Nephron progenitor cell (in vitro differentiated cells): Measurements from ENCODE around the gene RPA3.

ENCODE experiments used
- DNase-seq: peaks from one replicate; pipeline ENCODE4 v3.0.0; 2021
- H3K27ac Mint-ChIP-seq: 2 replicates; pipeline ENCODE4 v1.8.0; 2021; ENCODE audit warnings: mild to moderate bottlenecking, moderate library complexity, mixed read lengths
- H3K27me3 Mint-ChIP-seq: 2 replicates; pipeline ENCODE4 v1.8.0; 2021; ENCODE audit warnings: mild to moderate bottlenecking, low read depth, mixed read lengths; ENCODE audit not compliant: poor library complexity
- H3K36me3 Mint-ChIP-seq: 2 replicates; pipeline ENCODE4 v1.8.0; 2021; ENCODE audit warnings: low read depth, mixed read lengths
- H3K4me1 Mint-ChIP-seq: 2 replicates; pipeline ENCODE4 v1.8.0; 2021; ENCODE audit warnings: mixed read lengths
- H3K4me3 Mint-ChIP-seq: 2 replicates; pipeline ENCODE4 v1.8.0; 2021; ENCODE audit warnings: mild to moderate bottlenecking, moderate library complexity, mixed read lengths
- H3K9me3 Mint-ChIP-seq: 2 replicates; pipeline ENCODE4 v1.8.0; 2021; ENCODE audit warnings: mild to moderate bottlenecking, moderate library complexity, mixed read lengths
- TF ChIP-seq, protein P1 (sequence below): fragments of 200-600 bp; sonication (generic); IDR thresholded peaks from 2 replicates; pipeline ENCODE4 v1.5.0; 2021; ENCODE audit warnings: antibody characterized with exemption

RPA3 gene

DNA sequence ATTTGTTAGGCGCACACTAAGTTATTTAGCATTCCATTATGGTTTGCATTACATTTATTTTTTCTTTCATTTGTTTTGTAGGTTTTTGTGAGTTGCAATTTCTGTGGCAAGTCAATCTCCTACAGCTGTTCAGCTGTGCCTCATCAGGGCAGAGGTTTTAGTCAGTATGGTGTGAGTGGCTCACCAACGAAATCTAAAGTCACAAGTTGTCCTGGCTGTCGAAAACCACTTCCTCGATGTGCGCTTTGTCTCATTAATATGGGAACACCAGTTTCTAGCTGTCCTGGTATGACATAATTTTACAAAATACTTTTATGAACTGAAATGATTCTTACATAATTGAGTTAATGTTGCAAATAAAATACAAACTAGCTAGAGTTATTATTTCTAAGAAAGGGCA, 122.2 kb downstream of the RPA3 start:
- Mint-ChIP-seq H3K27ac (no peak overlapping the region), H3K36me3 (peaks cover 87% of the 10 kb centered on the region), H3K4me1 (no peaks in the 10 kb centered on the region), H3K9me3 (peaks cover 34% of the 10 kb centered on the region), H3K4me3 (no peak overlapping the region), H3K27me3 (no peaks in the 10 kb centered on the region)
- TF ChIP-seq, protein P1, sequence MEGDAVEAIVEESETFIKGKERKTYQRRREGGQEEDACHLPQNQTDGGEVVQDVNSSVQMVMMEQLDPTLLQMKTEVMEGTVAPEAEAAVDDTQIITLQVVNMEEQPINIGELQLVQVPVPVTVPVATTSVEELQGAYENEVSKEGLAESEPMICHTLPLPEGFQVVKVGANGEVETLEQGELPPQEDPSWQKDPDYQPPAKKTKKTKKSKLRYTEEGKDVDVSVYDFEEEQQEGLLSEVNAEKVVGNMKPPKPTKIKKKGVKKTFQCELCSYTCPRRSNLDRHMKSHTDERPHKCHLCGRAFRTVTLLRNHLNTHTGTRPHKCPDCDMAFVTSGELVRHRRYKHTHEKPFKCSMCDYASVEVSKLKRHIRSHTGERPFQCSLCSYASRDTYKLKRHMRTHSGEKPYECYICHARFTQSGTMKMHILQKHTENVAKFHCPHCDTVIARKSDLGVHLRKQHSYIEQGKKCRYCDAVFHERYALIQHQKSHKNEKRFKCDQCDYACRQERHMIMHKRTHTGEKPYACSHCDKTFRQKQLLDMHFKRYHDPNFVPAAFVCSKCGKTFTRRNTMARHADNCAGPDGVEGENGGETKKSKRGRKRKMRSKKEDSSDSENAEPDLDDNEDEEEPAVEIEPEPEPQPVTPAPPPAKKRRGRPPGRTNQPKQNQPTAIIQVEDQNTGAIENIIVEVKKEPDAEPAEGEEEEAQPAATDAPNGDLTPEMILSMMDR = no peak
- no peak for DNase-seq

DNA sequence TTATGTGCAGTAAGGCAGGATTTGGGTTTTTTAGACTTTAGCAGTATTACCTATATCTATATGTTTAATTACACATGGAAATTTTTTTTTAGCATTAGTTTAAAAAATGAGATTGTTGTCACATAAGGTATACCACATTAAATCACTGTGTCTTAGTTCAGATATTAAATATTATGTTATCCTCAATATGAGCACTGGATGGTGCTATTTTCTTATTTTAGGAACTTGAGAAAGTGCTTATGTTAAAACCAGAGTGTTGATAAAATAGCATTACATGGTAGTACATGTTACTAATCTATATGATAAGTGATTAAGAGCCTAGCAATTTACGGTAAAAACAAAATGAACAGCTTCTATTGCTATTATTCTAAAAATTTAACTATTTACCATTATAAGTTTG, 123.0 kb downstream of the RPA3 start:
- TF ChIP-seq, protein P1 = no peak
- DNase-seq = no peak
- H3K27ac Mint-ChIP-seq = no peak overlapping the region
- peaks cover 27% of the 10 kb centered on the region for H3K9me3 Mint-ChIP-seq
- no peak overlapping the region for H3K4me3 Mint-ChIP-seq
- H3K4me1 Mint-ChIP-seq = no peaks in the 10 kb centered on the region
- peaks cover 87% of the 10 kb centered on the region for H3K36me3 Mint-ChIP-seq
- H3K27me3 Mint-ChIP-seq = no peaks in the 10 kb centered on the region
